HG03025 (cell line): ENCODE results near the gene CFAP92.

Experiments used
- ATAC-seq: cut with Tn5 transposase; IDR thresholded peaks from one replicate; pipeline ENCODE4 v1.9.1; 2021; ENCODE audit warnings: mild to moderate bottlenecking, moderate library complexity; ENCODE audit not compliant: unreplicated experiment, low FRiP score

The CFAP92 gene

DNA sequence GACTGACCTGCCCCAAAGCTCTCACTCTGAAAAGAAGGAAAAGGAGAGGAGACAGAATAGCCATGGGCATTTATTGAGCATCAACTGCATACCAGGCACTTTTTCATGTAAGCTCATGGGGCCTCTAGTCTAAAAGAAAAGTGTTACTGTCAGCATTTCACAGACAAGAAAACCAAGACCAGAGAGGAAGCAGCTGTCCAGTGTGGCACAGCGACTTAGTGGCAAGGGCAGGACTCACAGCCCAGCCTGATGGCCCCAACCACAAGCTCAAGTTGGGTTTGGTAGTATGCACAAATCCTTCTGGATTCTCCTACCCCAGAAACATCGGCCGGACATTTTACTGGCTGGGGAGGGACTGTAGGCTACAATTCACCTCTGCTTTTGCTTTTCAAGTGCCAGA is 13.0 kb upstream of the CFAP92 start:
- no peak for ATAC-seq

DNA sequence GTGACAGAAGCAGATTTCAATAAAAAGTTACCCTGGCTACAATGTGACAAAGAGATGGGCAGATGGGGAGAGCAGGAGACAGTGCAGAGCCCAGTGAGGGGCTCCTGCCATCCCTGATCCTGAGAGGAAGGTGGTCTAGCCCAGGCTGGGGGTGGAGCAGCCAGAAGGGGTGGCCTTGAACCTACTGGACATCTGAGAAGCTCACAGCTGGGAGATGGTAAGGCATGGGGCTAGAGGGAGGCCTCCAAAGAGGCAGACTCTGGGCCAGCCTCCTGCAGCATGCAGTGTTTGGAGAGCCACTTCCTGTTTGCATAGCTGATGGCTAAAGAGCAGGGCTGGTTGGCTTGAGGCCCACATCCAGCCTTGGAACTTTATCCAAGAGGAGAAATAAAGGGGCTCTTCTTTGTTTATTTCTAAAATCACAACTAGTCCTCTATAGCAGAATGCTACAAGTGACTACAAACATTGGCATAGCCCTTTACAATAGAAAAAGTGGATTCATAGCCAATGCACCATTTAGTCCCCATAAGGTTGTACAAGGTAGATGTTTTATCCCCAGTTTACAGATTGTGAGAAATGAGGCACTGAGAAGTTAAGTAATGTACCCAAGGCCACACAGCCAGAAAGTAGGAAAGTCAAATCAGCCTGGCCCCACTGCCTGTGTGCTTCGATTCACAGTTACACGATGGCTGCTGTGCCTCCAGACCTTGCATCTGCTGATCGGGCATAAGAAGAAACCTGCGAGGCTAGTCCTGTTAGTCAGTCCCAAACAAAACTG is 11.8 kb upstream of the CFAP92 start:
- no peak for ATAC-seq

DNA sequence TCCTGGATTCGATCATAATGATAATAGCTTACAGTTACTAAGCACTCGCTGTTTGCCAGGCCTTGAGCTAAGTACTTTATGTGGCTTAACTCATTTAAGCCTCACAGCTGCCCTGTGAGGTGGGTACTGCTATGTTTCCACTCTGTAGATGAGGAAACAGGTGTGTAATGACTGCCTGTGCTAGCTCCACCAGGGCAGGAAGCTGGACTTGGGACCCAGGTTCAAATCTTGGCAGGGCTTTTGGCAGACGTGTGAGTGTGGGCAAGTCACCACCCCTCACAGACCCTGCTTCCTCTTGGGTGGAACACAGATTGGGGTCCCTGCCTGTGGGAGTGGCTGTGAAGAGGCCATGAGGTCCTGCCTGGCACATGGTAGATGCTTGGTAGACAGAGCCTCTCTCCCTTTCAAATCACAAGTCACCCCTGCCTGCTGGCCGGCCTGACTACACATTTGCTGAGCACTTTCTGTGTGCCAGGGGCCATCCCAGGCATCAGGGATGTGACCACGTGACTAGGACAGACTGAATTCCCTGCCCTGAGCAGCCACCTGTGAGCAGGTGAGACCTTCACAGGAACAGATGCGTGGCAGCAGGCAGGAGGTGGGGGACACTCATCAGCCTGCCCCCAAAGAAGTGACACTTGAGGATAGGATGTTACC is 10.9 kb upstream of the CFAP92 start:
- no peak for ATAC-seq

DNA sequence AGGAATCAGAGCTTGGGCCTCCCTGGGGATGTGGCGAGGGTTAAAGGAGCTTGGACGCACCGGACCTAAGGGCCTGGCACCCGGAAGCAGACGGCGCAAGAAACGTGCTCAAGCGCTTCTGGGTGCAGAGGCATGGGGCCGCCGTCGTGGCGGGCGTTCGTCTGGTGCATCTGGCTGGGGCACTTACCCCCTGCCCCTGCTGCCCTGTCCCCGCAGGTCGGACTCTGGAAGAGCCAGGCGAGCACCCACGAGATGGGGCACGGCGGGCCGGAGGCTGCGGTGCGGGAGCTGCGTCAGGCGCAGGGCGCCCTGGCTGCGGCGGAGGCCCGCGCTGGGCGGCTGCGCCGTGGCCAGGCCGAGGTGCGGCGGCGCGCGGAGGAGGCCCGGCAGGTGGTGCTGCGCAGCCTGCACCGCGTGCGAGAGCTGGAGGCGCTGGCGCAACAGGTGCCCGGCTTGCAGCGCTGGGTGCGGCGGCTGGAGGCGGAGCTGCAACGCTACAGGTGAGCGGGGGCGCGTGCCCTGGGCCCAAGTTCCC is 9.8 kb upstream of the CFAP92 start:
- ATAC-seq: no peak

DNA sequence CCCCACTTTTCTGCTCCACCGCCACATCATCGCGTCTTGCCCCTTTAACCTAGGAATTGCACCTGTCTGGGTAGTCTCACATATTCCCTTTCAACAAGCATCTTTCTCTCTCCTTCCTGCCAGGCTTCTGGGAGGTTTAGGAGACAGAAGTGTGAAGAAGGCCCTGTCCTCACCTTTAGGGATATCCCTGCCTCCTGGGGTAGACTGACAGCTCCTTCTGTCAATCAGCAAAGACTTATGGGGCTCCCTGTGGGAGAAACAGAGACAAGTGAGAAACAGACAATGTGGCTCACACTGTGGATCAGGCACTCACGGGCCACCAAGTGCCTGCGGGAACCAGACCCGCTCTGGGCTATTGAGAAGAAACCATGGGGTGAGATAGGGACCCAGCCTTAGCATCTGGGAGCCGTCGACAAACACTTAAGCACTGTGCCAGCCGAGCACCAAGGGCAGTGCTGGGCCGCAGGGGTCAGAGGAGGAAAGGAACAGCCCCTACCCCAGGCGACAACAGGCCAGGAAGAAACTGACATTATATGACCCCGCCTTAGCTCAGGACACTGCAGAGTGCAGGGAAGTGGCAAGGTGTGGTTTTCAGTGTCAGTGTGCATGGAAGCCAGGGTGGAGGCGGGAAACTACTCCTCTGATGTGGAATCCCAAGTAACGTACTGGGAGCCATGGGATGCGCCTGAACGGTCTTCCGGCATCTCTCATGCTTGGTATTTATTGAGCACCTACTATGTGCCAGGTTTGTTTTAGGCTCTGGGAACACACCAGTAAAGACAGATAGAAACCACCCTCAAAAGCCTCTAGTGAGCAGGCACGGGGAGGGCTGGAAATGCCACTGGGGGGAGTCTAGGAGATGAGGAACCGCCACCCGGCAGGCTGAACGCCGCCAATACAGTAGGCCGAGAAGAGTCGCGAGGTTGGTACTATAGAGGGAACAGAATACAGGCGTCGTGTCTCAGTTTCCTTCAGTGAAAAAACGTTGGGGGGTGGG is 9.0 kb upstream of the CFAP92 start:
- no peak for ATAC-seq

DNA sequence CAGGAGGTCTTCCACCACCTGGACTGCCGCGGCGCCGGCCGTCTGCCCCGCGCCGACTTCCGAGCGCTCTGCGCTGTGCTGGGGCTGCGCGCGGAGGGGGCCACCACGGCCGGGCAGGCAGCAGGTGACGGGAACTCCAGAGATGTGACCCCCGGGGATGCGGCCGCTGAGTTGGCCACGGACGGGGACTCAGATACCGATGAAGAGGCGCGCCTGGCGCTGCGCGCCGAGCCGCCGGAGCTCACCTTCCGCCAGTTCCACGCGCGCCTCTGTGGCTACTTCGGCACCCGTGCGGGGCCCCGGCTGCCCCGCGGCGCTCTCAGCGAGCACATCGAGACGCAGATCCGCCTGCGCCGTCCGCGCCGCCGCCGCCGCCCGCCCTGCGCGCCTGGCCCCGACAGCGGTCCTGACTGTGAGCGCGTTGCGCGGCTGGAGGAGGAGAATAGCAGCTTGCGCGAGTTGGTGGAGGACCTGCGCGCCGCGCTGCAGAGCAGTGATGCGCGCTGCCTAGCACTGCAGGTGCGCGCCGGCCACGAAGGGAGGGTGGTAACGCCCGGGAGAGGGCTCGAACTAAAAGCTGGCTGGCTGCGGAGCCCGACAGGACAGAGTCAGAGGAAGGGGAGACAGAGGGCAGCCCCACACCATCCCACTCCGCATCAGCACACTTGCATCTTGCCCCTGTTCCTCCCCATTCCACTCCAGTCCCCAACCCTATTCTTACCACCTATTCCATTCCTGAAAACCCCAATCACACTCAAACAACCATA is 8.1 kb upstream of the CFAP92 start:
- ATAC-seq: no peak

DNA sequence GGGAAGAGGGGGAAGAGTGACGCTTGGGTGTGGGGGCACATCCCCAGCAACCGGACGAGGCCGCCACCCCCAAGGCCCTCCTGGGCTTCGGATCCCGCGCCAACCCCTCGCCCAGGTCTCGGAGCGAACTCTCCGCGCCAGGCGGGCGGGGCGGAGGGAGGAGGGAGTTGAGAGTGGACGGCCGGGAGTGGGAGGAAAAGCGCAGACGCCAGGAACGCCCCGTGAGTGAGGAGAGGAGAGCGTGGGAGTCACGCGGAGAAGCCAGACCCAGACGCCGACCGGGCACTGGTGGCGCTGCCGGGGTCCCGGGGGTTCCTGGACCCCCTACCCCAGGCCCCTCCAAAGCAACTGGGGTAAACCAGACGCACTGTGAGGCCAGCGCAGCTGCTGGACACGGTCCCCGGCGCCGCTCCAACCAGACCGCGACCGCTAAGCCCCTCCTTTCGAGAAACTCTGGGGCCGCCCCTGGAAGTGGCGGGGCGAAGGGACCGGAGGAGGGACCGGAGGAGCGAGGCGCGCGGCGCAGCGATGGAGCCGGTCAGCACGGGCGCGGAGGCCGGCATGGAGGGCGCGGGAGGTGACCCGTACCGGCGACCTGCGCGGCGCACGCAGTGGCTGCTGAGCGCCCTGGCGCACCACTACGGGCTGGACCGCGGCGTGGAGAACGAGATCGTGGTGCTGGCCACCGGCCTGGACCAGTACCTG is 7.4 kb upstream of the CFAP92 start, which contains the start of gene EFCC1:
Gene EFCC1 (plus strand): TSS at position 204 of the 705 bp plus-strand sequence. CDS start 325 bp downstream, at position 529.
- ATAC-seq: no peak

DNA sequence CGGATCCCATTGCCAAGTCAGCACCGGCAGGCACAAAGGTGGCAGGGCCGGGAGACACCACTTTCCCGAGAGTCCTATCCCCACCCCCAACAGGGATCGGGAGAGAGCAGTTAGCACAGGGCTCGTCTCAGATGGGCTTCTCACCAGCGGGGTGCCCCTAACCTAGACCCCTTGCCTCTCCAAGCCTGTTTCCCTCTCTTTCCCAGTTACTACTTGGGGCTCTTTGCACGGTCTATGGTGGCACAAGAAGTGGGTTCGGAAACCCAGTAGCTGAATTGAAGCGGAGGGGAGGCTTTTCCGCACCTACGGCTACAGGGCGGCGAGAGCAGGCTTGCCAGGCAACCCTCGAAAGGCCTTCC is 6.8 kb upstream of the CFAP92 start:
- ATAC-seq: no peak

DNA sequence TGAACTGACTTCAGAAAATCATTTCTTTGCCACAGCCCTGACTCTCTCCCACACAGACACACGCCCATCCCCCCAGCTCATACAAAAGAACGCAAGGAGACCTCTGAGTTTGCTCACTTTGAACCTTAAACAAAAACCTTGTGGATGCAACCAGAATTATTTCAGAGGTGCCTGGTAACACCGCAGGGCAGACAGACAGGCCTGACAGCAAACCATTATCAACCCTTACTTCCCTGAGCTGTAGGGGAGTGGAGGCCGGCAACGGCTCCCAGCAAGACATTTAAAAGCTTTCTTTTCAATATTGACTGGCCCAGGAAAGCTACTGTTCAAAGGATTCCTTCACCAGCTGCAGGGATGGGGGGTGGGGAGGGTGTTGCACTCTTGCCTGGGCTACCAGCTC is 5.2 kb upstream of the CFAP92 start:
- no peak for ATAC-seq

DNA sequence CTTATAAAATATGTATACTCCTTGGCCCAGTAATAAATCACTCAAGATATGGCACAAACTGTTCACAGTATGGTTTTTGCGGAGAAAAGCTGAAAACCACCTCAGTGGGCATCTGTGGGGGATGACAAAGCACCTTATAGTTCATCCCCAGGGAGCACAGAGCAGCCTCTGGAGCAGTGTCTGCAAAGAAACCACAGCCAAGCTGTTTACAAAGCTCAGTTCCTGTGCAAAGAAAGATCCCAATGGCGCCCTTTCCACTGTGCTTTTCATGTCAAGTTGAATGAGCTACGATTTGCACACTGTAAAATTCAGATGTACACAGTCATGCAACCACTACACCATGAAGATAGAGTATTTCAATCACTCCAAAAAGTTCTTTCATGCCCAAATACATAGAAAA is 4.7 kb upstream of the CFAP92 start:
- ATAC-seq: no peak

DNA sequence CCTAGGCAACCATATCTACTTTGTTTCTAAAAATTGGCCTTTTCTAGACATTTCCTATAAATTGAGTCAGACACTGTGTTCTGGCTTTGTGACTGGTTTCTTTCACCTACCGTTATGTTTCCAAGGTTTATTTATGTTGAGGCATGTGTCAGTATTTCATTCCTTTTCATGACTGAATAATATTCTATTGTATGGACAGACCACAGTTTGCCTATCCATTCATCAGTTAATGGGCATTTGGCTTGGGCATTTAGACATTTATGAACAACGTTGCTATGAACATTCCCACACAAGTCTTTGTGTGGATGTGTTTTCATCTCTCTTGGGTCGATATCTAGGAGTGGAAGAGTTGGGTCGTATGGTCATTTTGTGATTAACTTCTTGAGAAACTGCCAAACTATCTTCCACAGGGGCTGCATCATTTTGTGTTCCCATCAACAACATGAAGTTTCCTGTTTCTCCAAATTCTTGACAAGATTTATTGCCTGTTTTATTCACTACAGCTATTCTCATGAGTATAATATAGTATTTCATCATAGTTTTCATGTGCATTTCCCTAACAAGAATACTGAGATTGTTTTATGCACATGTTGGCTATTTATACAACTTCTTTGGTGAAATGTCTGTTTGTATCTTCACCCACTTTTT is 3.7 kb upstream of the CFAP92 start:
- no peak for ATAC-seq

DNA sequence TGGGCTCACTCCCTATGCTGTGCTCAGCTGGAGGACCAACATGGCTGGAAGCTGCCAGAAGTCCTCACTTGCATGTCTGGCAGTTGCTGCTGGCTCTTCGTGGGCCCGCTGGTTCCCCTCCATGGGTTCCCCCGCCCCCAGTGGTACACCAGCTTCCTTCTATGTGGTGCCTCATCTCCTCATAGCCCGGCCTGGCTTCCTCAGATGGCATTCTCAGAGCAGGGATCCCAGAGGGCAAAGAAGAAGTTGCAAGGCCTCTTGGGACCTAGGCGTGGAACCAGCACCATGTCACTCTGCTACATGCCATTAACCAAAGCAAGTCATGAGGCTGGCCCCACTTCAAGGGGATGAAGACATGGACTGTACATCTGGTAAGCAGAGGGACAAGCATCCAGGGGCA is 2.9 kb upstream of the CFAP92 start:
- ATAC-seq: no peak

DNA sequence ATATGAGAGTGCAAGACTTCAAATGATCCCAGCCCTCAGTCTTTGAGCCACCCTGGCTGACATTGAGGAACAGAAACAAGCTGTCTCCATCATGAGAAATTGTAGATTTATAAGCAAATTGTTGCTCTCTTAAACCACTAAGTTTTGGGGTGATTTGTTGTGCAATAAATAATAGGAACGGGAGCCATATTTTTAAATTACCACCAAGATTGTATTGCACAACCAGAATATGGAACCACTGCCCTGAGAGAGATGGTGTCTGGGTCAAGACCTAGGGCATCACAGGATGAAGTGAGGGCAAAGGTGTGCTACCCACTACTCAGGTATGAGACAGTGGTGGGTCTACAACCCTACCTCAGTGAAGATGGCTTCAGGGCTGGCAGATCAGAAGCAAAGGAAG is 2.3 kb upstream of the CFAP92 start:
- ATAC-seq: no peak

DNA sequence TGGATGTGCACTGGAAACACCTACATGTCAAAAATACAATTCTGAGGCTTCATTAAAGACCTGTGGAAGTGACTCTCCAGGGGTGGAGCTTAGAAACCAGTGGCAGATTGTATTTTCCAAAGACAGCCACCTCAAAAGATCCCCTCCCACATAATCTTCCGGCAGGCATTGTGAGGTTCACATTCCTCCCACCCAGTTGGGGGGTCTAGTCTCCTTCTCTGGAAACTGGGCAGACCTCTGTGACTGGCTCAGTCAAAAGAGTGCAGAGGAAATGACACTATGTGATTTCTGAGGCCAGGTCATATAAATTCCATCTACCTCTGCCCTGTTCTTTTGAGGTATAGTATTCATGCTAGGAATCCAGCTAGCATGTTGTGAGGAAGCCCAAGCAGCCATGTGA is 1.9 kb upstream of the CFAP92 start:
- ATAC-seq: no peak

DNA sequence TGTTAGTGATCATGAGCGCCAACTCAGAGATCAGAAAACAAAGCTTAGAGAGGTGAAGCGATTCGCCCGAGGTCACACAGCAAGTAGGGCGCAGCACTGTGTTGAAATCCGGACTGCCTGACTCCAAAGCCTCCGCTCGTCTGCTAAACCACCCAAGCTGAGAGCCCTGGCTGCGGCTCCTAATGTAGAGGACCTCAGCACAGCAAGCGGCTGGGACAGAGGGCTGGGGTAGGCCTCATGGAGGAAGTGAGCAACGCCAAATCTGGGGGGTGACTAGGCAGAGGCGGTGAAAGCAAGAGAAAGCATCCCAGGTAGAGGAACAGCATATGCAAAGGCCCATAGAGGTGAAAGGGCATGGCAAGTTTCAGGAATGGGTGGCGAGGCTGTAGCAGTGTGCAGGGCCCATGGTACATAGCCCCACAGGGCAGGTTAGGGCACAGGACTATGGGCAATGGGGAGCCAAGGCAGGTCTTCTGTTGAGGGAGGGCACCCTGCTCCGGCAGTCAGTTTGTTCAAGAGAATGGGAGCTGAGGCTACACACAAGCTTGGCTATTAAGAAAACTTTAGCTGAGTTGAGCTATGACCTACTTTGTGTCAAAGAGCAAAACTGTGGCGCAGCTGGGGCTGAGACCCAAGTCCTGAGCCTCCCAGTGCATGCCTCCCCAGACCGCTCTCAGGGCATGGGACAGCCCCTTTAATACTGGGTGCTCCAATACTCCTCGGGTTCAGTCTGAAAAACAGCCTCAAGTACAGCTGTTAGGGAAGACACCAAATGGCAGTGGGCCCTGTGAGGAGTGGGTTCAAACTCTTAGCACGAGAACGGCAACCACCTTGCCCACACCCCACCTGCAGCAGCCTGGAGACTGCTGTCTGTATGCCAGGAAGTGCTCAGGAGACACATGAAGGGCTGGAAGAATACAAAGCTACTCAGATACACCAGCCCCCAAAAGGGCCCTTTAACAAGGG is 988 bp upstream of the CFAP92 start:
- ATAC-seq: no peak

DNA sequence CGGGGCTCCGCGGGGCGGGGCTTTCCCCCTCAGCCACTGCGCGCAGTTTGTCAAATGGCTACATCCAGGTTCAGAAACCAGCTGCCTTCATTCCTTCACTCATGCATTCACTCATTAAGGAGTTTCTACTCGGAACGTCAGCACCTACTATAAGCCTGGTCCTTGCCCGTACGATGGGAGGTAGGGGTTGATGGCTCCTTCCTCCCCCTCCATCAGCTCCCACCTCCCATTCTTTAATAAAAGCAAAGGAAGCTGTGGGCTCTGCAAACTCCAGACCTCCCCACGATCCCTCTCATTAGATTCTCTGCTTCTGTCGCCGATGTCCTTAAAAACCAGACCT is 267 bp upstream of the CFAP92 start:
- ATAC-seq: no peak

DNA sequence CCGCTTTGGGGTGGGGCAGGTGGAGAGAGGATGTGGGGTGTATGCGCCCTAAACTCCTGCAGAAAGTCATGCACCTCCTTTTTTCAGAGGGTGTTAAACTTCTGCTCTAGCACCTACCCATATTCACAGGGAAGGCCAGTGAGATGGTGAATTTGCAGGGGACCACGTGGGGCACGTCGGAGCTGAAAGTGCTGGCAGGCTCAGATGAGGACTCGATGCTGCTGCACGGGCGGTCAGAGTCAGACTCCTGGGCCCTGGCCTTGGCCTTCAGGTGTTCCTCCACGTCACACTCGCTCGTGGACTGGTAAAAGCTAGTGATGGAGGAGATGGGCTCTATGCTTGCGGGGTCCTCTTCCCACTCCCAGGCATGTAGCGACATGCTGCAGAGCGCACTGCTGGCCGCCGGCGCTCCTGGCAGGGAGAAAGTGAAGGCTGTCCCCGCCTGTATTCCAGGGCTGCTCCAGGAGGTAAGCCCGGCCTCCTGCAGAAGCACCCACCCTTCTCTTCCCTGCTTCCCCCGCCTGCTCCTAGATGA is 883 bp downstream of the CFAP92 start:
- no peak for ATAC-seq
